ENCODE data around the gene IRF2. TPM values are rescaled to one million over a fixed set of nuclear protein-coding genes. Genes with fewer than 3 reads are reported as not detected.

The IRF2 gene
- total RNA-seq, 1 donor from 2014 or later = 19.7 TPM

DNA sequence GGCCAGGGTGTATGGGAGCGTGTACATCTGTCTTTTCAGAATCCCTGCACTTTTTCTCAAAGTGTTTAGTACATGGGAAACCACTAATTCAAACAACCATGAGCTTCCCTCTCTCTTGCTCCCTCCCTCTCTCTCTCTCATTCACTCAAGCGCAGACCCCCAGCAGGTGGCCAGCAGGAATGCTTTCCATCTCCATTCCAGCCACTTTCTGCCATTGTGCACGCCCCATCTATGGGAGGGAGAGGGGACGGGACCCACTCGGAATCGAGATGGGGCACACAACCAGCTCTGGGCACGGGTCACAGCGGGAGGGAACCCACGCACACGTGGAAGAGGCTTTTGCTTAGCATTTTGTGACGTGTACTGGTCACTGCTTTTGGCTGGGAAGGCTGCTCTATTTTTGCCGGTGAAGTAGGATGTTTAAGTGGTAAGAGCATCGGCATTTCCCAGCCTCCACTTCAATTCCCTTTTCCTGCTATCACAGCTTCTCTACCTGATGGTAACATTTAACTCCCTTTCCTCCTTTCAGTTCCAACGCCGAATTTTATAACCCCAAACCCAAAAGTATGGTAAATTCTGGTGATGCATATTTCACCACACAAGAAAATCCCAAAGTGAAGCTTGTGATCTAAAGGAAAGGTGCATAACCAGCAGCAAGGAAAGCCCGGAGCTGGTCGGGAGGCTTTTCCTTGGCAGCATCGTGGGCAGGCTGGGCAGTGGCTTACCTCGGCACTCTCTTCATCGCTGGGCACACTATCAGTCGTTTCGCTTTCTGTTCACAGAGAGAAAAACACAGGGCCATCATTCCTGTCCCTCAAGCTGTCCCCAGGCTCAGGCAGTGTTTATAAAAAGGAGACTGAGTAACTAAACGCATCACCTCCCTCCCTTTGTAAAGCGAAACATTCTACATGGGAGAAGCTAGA, 84.1 kb downstream of the IRF2 start:
- no peak for DNase-seq (ENCODE audit: extremely low spot score, unreplicated experiment)
- H3K27ac Mint-ChIP-seq = no peak overlapping the region

DNA sequence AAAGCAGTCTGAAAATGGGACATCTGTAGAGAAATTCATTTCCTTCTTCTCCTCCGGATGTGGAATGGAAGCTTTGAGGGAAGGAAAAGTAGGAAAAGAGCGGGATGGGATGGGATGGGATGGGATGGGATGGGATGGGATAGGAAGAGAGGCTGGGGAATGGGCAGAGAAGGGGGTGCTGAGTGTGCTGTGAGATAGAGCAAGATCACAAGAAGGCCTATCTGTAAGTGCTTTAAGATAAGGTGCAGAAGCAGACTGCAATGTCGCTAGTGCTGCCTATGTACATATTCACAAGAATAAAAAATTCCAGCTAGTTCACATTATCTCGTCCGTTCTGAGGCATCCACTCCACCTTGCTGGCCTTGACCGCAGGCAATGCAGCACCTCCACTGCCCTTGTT, 86.2 kb downstream of the IRF2 start:
- Mint-ChIP-seq H3K27ac (no peak overlapping the region), H3K27me3 (no peaks in the 10 kb centered on the region), H3K9me3 (no peaks in the 10 kb centered on the region), H3K4me1 (ENCODE audit: unreplicated experiment) (peaks cover 42% of the 10 kb centered on the region), H3K36me3 (peaks cover 49% of the 10 kb centered on the region), H3K4me3 (no peak overlapping the region)
- DNase-seq (ENCODE audit: extremely low spot score, unreplicated experiment) = no peak
- TF ChIP-seq, protein P1, sequence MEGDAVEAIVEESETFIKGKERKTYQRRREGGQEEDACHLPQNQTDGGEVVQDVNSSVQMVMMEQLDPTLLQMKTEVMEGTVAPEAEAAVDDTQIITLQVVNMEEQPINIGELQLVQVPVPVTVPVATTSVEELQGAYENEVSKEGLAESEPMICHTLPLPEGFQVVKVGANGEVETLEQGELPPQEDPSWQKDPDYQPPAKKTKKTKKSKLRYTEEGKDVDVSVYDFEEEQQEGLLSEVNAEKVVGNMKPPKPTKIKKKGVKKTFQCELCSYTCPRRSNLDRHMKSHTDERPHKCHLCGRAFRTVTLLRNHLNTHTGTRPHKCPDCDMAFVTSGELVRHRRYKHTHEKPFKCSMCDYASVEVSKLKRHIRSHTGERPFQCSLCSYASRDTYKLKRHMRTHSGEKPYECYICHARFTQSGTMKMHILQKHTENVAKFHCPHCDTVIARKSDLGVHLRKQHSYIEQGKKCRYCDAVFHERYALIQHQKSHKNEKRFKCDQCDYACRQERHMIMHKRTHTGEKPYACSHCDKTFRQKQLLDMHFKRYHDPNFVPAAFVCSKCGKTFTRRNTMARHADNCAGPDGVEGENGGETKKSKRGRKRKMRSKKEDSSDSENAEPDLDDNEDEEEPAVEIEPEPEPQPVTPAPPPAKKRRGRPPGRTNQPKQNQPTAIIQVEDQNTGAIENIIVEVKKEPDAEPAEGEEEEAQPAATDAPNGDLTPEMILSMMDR (conservative IDR thresholded peaks at IDR 0.05) = no peak

More for the DNA sequence above, 84.1 kb downstream of the IRF2 start:
- Mint-ChIP-seq H3K9me3 (no peaks in the 10 kb centered on the region), H3K4me3 (no peak overlapping the region), H3K4me1 (ENCODE audit: unreplicated experiment) (peaks cover 24% of the 10 kb centered on the region), H3K27me3 (no peaks in the 10 kb centered on the region), H3K36me3 (peaks cover 62% of the 10 kb centered on the region)
- TF ChIP-seq, protein P1 (conservative IDR thresholded peaks at IDR 0.05) = peak; percentile 28

DNA sequence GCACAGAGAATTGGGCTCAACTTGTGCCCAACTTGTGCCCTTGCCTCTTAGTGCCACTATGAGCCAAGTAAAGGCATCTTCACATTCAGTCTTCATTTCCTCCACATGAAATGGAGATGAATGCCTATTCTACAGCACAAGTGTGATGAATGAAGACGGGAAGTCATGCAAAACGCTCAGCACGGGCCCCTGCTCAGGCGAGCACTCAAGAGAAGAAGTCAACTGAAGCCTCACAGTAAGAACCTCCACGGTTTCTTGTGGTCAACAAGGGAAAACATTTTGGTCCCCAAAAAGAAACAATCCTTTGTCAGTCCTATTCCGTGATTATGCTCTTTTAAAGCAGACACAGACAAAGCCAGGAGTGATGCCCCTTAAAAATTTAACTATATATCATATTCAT, 87.0 kb downstream of the IRF2 start:
- DNase-seq (ENCODE audit: extremely low spot score, unreplicated experiment) = no peak
- H3K4me1 Mint-ChIP-seq (ENCODE audit: unreplicated experiment) = peaks cover 46% of the 10 kb centered on the region
- no peaks in the 10 kb centered on the region for H3K9me3 Mint-ChIP-seq
- no peak overlapping the region for H3K4me3 Mint-ChIP-seq
- H3K27me3 Mint-ChIP-seq = no peaks in the 10 kb centered on the region
- TF ChIP-seq, protein P1 (conservative IDR thresholded peaks at IDR 0.05) = no peak
- H3K27ac Mint-ChIP-seq = no peak overlapping the region
- H3K36me3 Mint-ChIP-seq = peaks cover 49% of the 10 kb centered on the region

DNA sequence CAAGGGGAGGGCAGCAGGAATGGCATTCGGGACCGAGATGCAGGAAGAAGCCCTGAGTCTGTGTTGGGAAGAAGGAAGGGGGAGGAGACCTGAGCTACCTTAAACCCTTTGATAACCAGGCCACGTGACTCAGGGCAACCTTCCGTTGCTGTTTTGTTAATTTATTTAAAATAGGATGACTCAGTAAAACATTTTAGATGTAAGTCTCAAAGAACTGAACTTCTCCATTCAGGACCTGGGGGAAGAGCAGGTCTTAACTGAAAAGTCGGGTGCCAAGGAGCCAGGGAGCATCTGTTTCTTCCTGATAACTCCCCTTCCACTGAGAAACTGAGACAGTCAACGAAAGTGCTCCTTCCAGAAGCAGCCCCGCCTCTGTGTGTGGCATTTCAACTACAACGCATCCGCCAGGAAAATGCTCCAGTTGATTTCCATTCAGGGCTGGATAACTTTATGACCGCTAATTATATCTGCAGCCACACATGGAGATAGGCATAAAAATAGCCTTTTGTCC, 88.0 kb downstream of the IRF2 start:
- H3K36me3 Mint-ChIP-seq = peaks cover 40% of the 10 kb centered on the region
- TF ChIP-seq, protein P1 (conservative IDR thresholded peaks at IDR 0.05) = no peak
- H3K27ac Mint-ChIP-seq = peak overlapping the region; percentile 46
- no peak for DNase-seq (ENCODE audit: extremely low spot score, unreplicated experiment)
- H3K4me1 Mint-ChIP-seq (ENCODE audit: unreplicated experiment) = peaks cover 51% of the 10 kb centered on the region
- no peaks in the 10 kb centered on the region for H3K27me3 Mint-ChIP-seq
- no peak overlapping the region for H3K4me3 Mint-ChIP-seq
- no peaks in the 10 kb centered on the region for H3K9me3 Mint-ChIP-seq

DNA sequence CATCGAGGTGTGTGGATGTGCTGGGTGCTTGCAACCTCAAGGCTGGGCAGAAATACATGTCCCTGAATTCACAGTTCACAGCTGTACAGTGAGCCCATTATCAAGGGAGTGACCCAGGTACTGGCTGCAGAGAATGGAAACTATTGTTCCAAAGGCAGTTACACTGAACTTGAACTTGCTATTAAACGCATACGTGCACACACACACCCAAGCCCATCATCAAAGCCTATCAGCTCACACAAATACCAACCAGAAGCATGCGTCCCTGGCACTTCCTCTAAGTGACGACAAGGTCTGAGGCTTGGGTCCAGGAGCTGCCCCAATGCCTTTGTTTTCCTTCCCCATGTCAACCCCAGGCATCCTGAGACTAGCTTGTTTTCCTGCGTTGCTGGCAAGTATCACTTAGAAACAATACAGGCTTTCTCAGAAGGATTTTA, 88.6 kb downstream of the IRF2 start:
- Mint-ChIP-seq H3K36me3 (peaks cover 35% of the 10 kb centered on the region), H3K4me1 (ENCODE audit: unreplicated experiment) (peaks cover 51% of the 10 kb centered on the region), H3K27ac (peak overlapping the region; percentile 46), H3K9me3 (no peaks in the 10 kb centered on the region), H3K4me3 (no peak overlapping the region), H3K27me3 (no peaks in the 10 kb centered on the region)
- DNase-seq (ENCODE audit: extremely low spot score, unreplicated experiment) = no peak
- TF ChIP-seq, protein P1 (conservative IDR thresholded peaks at IDR 0.05) = no peak

Data from type B pancreatic cell (in vitro differentiated cells).